H9 (cell line): ENCODE data around the gene ROCK1. TPM values are rescaled to one million over a fixed set of nuclear protein-coding genes. Genes with fewer than 3 reads are reported as not detected.

Source experiments
- DNase-seq: peaks from one replicate; pipeline ENCODE4 v3.0.0-alpha.2; 2017
- H2AFZ ChIP-seq: one replicate; pipeline ENCODE4 v1.6.1; 2013; ENCODE audit warnings: mild to moderate bottlenecking, low read length, control low read depth, moderate library complexity
- H2AK5ac ChIP-seq: 2 replicates; pipeline ENCODE4 v1.6.1; 2013; ENCODE audit warnings: low read length, control low read depth, mixed read lengths; ENCODE audit not compliant: insufficient read length
- H2BK120ac ChIP-seq: one replicate; pipeline ENCODE4 v1.6.1; 2013; ENCODE audit warnings: low read depth, mild to moderate bottlenecking, low read length, control low read depth, inconsistent platforms; ENCODE audit not compliant: poor library complexity, severe bottlenecking
- H2BK12ac ChIP-seq: 2 replicates; pipeline ENCODE4 v1.6.1; 2013; ENCODE audit warnings: low read length, control low read depth, mixed read lengths, low read depth; ENCODE audit not compliant: insufficient read length
- H2BK15ac ChIP-seq: 2 replicates; pipeline ENCODE4 v1.6.1; 2013; ENCODE audit warnings: low read depth, low read length, control low read depth
- H2BK20ac ChIP-seq: one replicate; pipeline ENCODE4 v1.6.1; 2013; ENCODE audit warnings: low read depth, mild to moderate bottlenecking, low read length, control low read depth, inconsistent platforms; ENCODE audit not compliant: poor library complexity, severe bottlenecking
- H2BK5ac ChIP-seq: 2 replicates; pipeline ENCODE4 v1.6.1; 2013; ENCODE audit warnings: low read length, control low read depth, mixed read lengths; ENCODE audit not compliant: insufficient read length
- H3K14ac ChIP-seq: 2 replicates; pipeline ENCODE4 v1.6.1; 2013; ENCODE audit warnings: low read length, control low read depth; ENCODE audit not compliant: insufficient read depth
- H3K18ac ChIP-seq: 2 replicates; pipeline ENCODE4 v1.6.1; 2013; ENCODE audit warnings: low read depth, mild to moderate bottlenecking, mixed read lengths, low read length, control low read depth; ENCODE audit not compliant: insufficient read length
- H3K23ac ChIP-seq: 2 replicates; pipeline ENCODE4 v1.6.1; 2013; ENCODE audit warnings: low read length, control low read depth, mixed read lengths, low read depth; ENCODE audit not compliant: insufficient read length
- H3K23me2 ChIP-seq: 2 replicates; pipeline ENCODE4 v1.6.1; 2013; ENCODE audit warnings: low read depth, mild to moderate bottlenecking, mixed read lengths, low read length, control low read depth; ENCODE audit not compliant: insufficient read length, poor library complexity, severe bottlenecking
- H3K27ac ChIP-seq: 2 replicates; pipeline ENCODE4 v1.5.1; 2013; ENCODE audit warnings: low read length, control low read depth, mixed read lengths, low read depth; ENCODE audit not compliant: insufficient read length
- H3K27me3 ChIP-seq: 2 replicates; pipeline ENCODE4 v1.6.1; 2013; ENCODE audit warnings: low read length, control low read depth, inconsistent platforms; ENCODE audit not compliant: insufficient read depth
- H3K4ac ChIP-seq: 2 replicates; pipeline ENCODE4 v1.6.1; 2013; ENCODE audit warnings: low read depth, mild to moderate bottlenecking, control low read depth, inconsistent platforms, low read length, moderate library complexity
- H3K4me1 ChIP-seq: 2 replicates; pipeline ENCODE4 v1.6.1; 2013; ENCODE audit warnings: low read length, control low read depth, inconsistent platforms; ENCODE audit not compliant: insufficient read depth
- H3K4me2 ChIP-seq: 2 replicates; pipeline ENCODE4 v1.6.1; 2013; ENCODE audit warnings: low read length, control low read depth, mixed read lengths; ENCODE audit not compliant: insufficient read length, insufficient read depth
- H3K56ac ChIP-seq: 2 replicates; pipeline ENCODE4 v1.6.1; 2013; ENCODE audit warnings: low read depth, mild to moderate bottlenecking, mixed read lengths, low read length, control low read depth; ENCODE audit not compliant: insufficient read length
- H3K79me1 ChIP-seq: 2 replicates; pipeline ENCODE4 v1.6.1; 2013; ENCODE audit warnings: low read depth, mild to moderate bottlenecking, moderate library complexity, low read length, control low read depth, inconsistent platforms; ENCODE audit not compliant: insufficient read depth, poor library complexity, severe bottlenecking
- H3K79me2 ChIP-seq: 2 replicates; pipeline ENCODE4 v1.6.1; 2013; ENCODE audit warnings: low read length, control low read depth, inconsistent platforms; ENCODE audit not compliant: insufficient read depth
- H3K9ac ChIP-seq: 2 replicates; pipeline ENCODE4 v1.6.1; 2013; ENCODE audit warnings: low read length, control low read depth, mixed read lengths; ENCODE audit not compliant: insufficient read length; ENCODE audit errors: extremely low read depth
- H3K9me3 ChIP-seq: one replicate; pipeline ENCODE4 v1.6.1; 2013; ENCODE audit warnings: low read depth, low read length, inconsistent platforms; ENCODE audit not compliant: control insufficient read depth
- H3T11ph ChIP-seq: one replicate; pipeline ENCODE4 v1.6.1; 2013; ENCODE audit warnings: mild to moderate bottlenecking, low read length, control low read depth, inconsistent platforms
- H4K20me1 ChIP-seq: one replicate; pipeline ENCODE4 v1.6.1; 2013; ENCODE audit not compliant: control insufficient read depth, insufficient read length, insufficient read depth
- H4K5ac ChIP-seq: 2 replicates; pipeline ENCODE4 v1.6.1; 2013; ENCODE audit warnings: low read depth, mild to moderate bottlenecking, mixed read lengths, low read length, control low read depth; ENCODE audit not compliant: insufficient read length
- H4K8ac ChIP-seq: replicated peaks from 2 replicates; pipeline ENCODE4 v1.6.1; 2013; ENCODE audit warnings: low read length, control low read depth, mixed read lengths, low read depth; ENCODE audit not compliant: insufficient read length
- H4K91ac ChIP-seq: 2 replicates; pipeline ENCODE4 v1.6.1; 2013; ENCODE audit warnings: low read depth, mild to moderate bottlenecking, moderate library complexity, mixed read lengths, low read length, control low read depth; ENCODE audit not compliant: insufficient read length
- H3K27ac Mint-ChIP-seq, 3 experiments: 2 replicates in 2 of 3; 3 replicates in 1 of 3; pipeline ENCODE4 v1.8.0; 2020 to 2021; ENCODE audit warnings: mixed read lengths in 3 of 3, mild to moderate bottlenecking in 1 of 3, moderate library complexity in 1 of 3
- H3K27me3 Mint-ChIP-seq: 2 replicates; pipeline ENCODE4 v1.8.0; 2021; ENCODE audit warnings: low read depth, mild to moderate bottlenecking, moderate library complexity, mixed read lengths
- H3K36me3 Mint-ChIP-seq, 3 experiments: 2 replicates in 2 of 3; 3 replicates in 1 of 3; pipeline ENCODE4 v1.8.0; 2020 to 2021; ENCODE audit warnings: low read depth in 3 of 3, mixed read lengths in 3 of 3; ENCODE audit not compliant: insufficient read depth in 1 of 3
- H3K4me1 Mint-ChIP-seq, 2 experiments: 2 replicates each; pipeline ENCODE4 v1.8.0; 2020; ENCODE audit warnings: mixed read lengths in 2 of 2
- H3K4me3 Mint-ChIP-seq, 2 experiments: 2 replicates in 1 of 2; 3 replicates in 1 of 2; pipeline ENCODE4 v1.8.0; 2020 to 2021; ENCODE audit warnings: mild to moderate bottlenecking in 2 of 2, mixed read lengths in 2 of 2, moderate library complexity in 1 of 2
- H3K9me3 Mint-ChIP-seq, 2 experiments: 2 replicates in 1 of 2; 3 replicates in 1 of 2; pipeline ENCODE4 v1.8.0; 2020; ENCODE audit warnings: mild to moderate bottlenecking in 2 of 2, mixed read lengths in 2 of 2, moderate library complexity in 1 of 2
- WGBS: extraction: QIAGEN DNeasy Blood & Tissue Kit; methylation state at CpG from one replicate; pipeline ENCODE4 v1.1.7; 2013; ENCODE audit warnings: missing lambda C conversion rate, low lambda C conversion rate, mixed read lengths; ENCODE audit not compliant: insufficient read length; ENCODE audit errors: extremely low coverage; 5-methylcytosine and 5-hydroxymethylcytosine counted together
- total RNA-seq: library from RNA; stranded (reverse); gene quantifications from 2 replicates; pipeline ENCODE4 v1.2.1, GENCODE V29; 2021
- TF ChIP-seq, protein P1 (sequence below): fragments of 200-600 bp; sonication (generic); conservative IDR thresholded peaks from 3 replicates; pipeline ENCODE4 v1.8.0; 2021; ENCODE audit warnings: antibody characterized with exemption, mild to moderate bottlenecking

ROCK1 gene
- total RNA-seq, 1 experiment from 2014 or later = 38.2 TPM

DNA sequence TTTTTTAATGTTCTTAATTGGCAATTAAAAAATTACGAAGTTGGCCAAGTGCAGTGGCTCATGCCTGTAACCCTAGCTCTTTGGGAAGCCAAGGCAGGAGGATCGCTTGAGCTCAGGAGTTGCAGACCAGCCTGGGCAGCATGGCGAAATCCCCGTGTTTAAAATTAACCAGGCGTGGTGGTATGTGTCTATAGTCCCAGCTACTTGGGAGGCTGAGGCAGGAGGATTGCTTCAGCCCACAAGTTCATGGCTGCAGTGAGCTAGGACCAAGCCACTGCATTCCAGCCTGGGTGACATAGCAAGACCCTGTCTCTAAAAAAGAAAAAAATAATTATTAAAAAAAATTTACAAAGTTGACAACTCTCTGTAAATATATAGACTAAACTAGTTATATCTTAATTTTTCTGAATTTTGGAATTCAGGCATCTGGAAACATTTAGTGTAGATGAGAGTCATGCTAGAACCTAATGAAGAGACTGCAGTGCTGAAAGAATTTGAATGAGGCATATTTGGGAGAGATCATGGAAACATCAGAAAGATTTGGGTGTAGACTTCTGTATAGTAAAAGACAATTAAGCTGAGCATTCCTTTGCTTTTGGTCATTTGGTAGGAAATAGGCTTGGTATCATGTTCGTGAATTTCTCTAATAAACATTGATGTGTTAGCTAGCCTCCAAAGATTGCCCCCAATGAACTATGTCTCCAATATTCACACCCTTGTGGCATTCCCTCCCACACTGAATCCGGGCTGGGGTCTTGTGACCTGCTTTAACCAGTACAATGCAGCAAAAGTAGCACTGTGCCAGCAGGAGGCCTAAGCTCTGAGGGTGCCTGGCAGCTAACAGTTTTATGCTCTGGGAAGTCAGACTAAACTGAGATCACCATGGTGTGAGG, 4.2 kb upstream of the ROCK1 start:
- Histone ChIP-seq H4K91ac (no peak overlapping the region), H3K18ac (no peak overlapping the region), H4K20me1 (no peaks in the 10 kb centered on the region), H2AFZ (no peak overlapping the region), H4K5ac (no peak overlapping the region), H3K27me3 (no peaks in the 10 kb centered on the region), H2AK5ac (no peak overlapping the region), H3K23ac (no peak overlapping the region), H2BK20ac (no peak overlapping the region), H3K4me2 (no peak overlapping the region), H3K23me2 (peaks cover 5% of the 10 kb centered on the region), H3K27ac (no peak overlapping the region), H2BK120ac (no peak overlapping the region), H3K14ac (no peak overlapping the region), H3K9ac (no peak overlapping the region), H3K56ac (no peak overlapping the region), H3K9me3 (no peaks in the 10 kb centered on the region), H2BK5ac (no peak overlapping the region), H3K4ac (no peak overlapping the region), H2BK15ac (no peak overlapping the region), H3T11ph (no peak overlapping the region), H3K4me1 (peaks cover 6% of the 10 kb centered on the region; the same call in 1 of the 2 replicates), H2BK12ac (no peak overlapping the region), H3K79me2 (no peaks in the 10 kb centered on the region), H4K8ac (no peak overlapping the region), H3K79me1 (no peaks in the 10 kb centered on the region)
- peaks cover 23 to 30% of the 10 kb centered on the region in 2 experiments for H3K4me1 Mint-ChIP-seq
- no CpG with 5 or more reads among the region's 7 CpGs for WGBS
- peaks cover 18% of the 10 kb centered on the region for H3K27me3 Mint-ChIP-seq
- peak overlapping the region in 1 of 2 experiments; percentile 27; a peak in 1 of 5 replicates for H3K4me3 Mint-ChIP-seq
- no peak overlapping the region; a peak in 1 of 7 replicates for H3K27ac Mint-ChIP-seq
- TF ChIP-seq, protein P1, sequence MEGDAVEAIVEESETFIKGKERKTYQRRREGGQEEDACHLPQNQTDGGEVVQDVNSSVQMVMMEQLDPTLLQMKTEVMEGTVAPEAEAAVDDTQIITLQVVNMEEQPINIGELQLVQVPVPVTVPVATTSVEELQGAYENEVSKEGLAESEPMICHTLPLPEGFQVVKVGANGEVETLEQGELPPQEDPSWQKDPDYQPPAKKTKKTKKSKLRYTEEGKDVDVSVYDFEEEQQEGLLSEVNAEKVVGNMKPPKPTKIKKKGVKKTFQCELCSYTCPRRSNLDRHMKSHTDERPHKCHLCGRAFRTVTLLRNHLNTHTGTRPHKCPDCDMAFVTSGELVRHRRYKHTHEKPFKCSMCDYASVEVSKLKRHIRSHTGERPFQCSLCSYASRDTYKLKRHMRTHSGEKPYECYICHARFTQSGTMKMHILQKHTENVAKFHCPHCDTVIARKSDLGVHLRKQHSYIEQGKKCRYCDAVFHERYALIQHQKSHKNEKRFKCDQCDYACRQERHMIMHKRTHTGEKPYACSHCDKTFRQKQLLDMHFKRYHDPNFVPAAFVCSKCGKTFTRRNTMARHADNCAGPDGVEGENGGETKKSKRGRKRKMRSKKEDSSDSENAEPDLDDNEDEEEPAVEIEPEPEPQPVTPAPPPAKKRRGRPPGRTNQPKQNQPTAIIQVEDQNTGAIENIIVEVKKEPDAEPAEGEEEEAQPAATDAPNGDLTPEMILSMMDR = no peak
- H3K9me3 Mint-ChIP-seq = peaks cover 0 to under 1% of the 10 kb centered on the region in 2 experiments; a peak in 1 of 5 replicates
- peak; percentile 39 for DNase-seq
- H3K36me3 Mint-ChIP-seq = no peaks in the 10 kb centered on the region; a peak in 1 of 7 replicates
